HCEC 1CT (cell line): ENCODE results near the gene VGLL2.

Source experiments
- DNase-seq: peaks from one replicate; pipeline ENCODE4 v3.0.0-alpha.2; 2017

The VGLL2 gene

DNA sequence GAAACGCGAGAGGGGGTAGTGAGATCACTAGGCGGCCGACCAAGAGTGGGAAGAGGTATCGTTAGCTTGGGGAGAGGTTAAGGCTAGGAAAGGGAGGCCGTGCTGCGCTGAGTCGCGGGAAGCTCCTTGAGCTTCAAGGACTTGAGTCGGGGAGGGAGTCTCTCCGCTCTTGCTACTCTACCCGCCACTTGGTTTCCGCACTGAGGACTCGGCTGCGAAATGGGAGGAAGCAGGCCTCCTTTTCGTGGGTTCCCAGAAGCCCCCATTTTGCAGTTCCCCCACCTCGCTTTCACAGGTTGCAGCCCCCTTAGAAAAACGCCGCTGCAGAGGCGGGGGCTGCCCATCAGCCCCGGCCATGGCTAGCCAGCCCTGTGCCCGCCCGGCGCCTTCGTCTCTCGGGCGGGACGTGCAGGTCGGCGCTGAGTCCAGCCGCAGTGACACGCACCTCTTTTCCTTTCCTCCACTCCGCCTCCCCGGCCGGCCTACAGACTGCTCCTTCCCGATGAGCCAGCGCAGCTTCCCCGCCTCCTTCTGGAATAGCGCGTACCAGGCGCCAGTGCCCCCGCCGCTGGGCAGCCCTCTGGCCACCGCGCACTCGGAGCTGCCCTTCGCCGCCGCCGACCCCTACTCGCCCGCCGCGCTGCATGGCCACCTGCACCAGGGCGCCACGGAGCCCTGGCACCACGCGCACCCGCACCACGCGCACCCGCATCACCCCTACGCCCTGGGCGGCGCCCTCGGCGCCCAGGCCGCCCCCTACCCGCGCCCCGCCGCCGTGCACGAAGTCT is 4.9 kb downstream of the VGLL2 start:
- no peak for DNase-seq

- DNase-seq: no peak
Observed at GRCh38 chr6:117270843-117271507, 5.6 kb downstream of the VGLL2 start.

DNA sequence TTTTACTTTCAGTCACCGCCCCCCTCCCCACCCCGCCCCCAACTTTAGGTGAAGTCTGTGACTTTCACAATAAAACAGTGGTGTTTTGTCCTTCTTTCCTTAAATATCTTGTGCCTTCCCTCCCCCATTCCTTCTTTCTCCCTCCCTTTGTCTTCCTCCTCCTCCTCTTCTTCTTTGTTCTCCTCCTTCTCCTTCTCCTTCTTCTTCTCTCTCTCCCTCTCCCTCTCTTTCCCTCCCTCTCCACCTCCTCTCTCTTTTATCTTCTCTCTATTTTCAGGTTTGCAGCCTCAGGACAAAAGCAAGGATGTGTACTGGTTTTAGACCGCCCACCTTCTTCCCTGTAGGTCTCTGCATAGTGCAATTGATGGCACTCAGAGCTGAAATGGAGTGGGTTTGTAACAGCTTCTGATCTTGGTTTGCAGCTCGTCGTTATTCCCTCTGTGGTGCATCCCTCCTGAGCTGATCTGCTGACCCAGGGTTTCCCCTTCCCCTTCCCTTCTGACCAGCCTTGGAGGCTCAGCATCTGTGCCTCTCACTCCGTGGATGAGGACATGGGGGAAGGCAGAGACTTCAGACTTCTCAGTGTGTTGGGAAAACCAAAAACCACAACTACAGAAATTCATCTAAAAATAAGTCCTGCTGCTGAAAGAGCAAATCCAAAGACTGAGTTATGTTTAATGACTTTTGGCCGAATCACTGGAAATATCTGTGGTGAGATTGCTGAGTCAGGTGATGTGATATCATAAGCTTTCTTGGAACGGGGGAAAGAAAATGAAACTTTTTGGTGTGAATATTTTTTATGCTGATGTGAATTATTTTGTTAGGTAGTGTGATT is 6.9 kb downstream of the VGLL2 start:
- DNase-seq: no peak

- no peak for DNase-seq
Observed at GRCh38 chr6:117272891-117273290, 7.5 kb downstream of the VGLL2 start.

- DNase-seq: no peak
Observed at GRCh38 chr6:117275205-117275604, 9.8 kb downstream of the VGLL2 start.

DNA sequence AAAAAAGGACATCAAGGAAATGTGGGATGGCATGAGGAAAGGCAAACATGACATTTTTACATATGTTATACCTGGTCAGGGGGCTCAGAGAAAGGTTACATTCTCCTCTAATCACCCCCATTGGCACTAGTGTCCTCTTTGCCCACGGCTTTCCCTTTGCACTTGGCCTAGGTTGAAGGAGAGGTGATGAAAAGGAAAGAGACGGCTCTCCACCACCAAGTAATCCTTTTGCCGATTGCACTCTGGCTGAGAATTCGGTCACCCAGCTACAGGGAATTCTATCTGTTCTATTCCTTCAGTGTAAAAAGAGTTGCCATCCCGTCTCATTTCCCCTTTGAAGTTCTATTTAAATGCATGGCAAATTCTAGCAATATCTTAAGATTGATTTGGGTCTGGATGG is 10.4 kb downstream of the VGLL2 start:
- DNase-seq: no peak

DNA sequence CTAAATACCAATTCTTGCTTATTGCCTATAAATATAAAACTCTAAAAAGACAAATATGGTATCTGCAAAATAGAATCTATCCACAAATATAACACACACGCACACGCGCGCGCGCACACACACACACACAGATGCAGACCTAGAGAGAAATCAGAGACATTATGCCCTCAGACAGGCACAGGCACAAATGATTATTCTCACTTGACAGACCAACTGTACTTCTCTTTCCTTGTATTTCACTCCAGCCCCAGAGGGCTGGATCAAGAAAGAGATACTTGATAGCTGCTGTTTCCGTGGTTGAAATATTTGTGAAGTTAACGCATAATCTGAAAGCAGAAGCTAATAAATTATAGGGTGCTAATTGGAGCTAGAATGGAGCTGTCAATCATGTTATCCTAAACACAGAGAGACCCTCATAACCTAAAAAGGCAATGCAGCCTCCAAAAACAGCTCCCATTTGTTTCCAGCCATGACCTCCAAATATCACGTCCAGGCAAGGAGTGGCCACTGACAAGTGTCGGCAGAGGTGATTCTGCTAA is 11.5 kb downstream of the VGLL2 start:
- no peak for DNase-seq

GRCh38 chr6:117280922-117281321 is 15.6 kb downstream of the VGLL2 start:
- no peak for DNase-seq

DNA sequence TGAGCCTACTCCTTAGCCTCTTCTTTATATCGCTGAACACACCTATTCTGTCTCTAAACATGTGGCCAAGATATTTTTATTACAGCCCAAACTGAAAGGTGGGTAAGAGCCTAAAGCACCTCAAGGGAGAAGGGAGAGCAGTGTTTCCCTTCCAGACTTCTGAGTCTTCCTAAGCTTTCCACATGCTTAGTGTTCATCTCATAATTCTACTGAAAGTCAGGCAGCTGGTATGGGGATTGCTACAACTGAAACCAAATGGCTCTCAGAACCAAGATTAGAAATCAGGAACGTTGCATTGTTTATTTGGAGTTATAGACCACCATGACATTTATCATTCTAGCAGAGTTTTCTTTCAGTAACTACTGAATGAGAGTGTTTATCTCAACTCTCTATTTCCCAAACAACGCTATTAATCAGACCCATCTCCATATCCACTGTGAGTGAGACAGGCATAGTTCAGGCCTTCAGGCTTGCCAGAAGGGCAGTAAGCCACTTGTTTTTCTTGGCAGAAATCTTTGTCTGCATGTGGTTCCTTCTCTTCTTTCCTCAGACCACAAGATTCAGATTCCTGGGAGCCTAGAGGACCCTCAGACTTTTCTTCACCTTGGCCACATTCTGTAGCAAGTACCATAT is 22.8 kb downstream of the VGLL2 start:
- DNase-seq: no peak

GRCh38 chr6:117290173-117290846 is 25.0 kb downstream of the VGLL2 start:
- peak; percentile 3 for DNase-seq

DNA sequence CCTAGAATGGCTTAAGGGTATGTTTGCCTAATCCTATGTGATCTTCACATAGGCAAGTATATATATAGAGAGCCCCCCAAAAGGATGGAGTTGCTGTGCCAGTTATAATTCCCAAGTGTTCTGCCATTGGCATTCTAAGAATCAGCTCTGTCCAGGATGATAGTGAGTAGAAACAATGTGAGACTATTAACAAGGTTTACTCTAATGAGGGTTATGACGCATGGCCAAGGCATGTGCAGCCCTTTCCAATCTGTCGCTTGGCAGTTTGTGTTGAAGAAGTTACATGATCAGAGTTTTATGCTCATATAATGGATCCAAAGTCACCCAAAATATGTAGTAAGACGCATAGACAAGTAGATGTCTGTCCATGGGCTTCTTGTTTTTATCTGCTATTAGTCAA is 33.6 kb downstream of the VGLL2 start:
- DNase-seq: no peak

DNA sequence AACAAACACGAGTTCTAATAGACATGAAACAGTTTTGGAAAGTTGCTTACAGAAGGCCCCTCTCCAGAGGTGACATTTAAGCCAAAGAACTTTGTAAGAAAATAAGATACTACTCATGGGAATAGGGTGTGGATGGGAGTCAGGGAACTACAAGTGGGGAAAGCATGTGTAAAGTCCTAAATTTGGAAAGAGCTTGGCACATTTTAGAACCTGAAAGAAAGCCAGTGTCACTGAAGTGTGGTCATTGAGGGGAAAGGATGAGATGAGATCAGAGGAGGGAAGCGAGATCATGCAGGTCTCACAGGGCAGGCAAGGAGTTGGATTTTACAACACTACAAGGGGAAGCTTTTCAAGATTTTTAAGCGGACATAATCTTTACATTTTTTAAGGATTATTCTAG is 38.0 kb downstream of the VGLL2 start:
- no peak for DNase-seq

DNA sequence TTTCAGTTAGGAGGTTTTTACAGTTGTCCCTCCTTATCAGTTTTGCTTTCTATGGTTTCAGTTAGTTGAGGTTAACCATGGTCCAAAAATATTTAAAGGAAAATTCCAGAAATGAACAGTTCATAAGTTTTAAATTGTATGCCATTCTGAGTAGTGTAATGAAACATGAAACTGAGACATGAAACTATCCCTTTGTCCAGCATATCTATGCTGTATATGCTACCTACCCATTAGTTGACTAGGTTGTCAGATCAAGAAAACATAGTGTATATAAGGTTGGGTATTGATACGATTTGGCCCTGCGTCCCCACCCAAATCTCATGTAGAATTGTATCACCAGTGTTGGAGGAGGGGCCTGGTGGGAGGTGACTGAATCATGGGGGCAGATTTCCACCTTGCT is 39.1 kb downstream of the VGLL2 start:
- DNase-seq: no peak

DNA sequence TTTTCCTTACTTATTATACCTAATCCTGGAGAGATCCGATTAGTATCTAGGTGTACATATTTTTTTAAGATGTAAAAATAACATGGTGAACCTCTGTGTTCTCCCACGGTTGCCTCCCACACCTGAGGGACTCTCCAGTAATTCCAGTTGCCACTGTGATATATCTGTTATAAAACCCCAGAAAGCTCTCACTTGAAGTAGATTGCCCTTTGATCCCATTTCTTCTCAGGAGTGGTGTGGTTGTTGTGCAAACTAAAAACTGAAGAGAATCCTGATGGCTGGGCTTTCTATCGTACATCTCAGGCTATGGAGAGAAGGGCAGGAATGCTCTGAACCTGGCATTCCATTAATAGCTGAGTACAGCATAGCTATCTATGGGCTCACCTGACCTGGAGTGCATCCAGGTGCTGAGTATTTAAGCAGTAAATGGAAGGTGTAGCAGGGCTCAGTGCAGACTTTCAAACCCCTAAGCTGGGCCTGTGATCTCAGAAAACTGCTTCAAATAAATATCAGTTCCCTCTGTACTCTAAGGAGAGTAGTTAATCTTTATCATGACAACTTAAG is 41.0 kb downstream of the VGLL2 start:
- DNase-seq: no peak

GRCh38 chr6:117307655-117308054 is 42.3 kb downstream of the VGLL2 start:
- DNase-seq: no peak

GRCh38 chr6:117309069-117309468 is 43.7 kb downstream of the VGLL2 start:
- no peak for DNase-seq

DNA sequence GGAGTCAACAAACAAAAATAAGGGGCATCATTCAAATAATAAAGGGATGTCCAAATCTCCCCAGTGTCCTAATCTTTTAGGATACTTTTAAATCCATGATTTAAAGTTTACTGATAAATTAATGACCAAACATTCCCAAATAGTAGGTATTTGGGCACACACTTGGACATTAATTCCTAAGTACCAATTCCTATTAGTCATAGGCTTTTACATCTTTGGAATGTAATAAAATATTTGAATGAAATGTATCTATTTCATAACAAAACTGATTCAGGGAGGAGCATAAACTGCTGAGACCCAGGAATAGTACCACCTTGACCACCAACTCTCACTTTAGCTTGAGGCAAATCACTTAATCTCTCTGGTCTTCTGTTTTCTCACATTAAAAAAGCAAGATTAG is 44.3 kb downstream of the VGLL2 start:
- DNase-seq: no peak

GRCh38 chr6:117311310-117311709 is 46.0 kb downstream of the VGLL2 start:
- DNase-seq: no peak

DNA sequence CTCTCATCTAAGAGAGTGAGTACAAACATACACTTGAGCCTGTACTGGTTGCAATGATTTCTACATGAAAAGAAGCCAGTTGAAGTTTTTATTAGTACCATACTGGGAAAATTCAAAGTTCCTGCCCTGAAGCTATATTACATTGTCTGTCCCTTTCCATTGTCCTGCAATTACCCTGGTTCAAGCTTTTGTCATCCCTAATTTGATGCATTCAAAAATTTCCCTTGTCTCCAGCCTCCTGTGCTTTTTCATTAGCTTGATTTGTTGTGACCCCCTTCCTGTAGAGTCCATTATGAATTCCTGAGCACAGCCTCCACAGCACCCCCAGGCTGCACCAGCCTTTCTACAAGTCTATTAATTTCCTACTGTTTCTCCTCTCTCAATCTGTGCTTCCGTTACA is 46.4 kb downstream of the VGLL2 start:
- DNase-seq: no peak

- DNase-seq: peak; percentile 10
Observed at GRCh38 chr6:117317261-117317660, 51.9 kb downstream of the VGLL2 start.
